Cortex of kidney (tissue), 1 donor: ENCODE measurements around the gene RAB18.
"Not testable (repeated sequence)": the region's sequence is repeated elsewhere in the genome, so short reads cannot be mapped to it uniquely, and the experiment has no call there.

Experiments used
- DNase-seq: peaks from one replicate; lab custom pipeline; 2025; lab: John Stamatoyannopoulos, UW

Gene RAB18

GRCh38 chr10:27504808-27505460 lies 830 bp downstream of the RAB18 start:
- DNase-seq = no peak

GRCh38 chr10:27505537-27505936 lies 1.4 kb downstream of the RAB18 start:
- DNase-seq = not testable (repeated sequence)

- DNase-seq = no peak
Measured at GRCh38 chr10:27506280-27506679, 2.2 kb downstream of the RAB18 start.

- no peak for DNase-seq
Measured at GRCh38 chr10:27512548-27512947, 8.4 kb downstream of the RAB18 start.

GRCh38 chr10:27513451-27514191 lies 9.5 kb downstream of the RAB18 start:
- no peak for DNase-seq

- DNase-seq = no peak
Measured at GRCh38 chr10:27514243-27514642, 10.1 kb downstream of the RAB18 start.

GRCh38 chr10:27518261-27518660 lies 14.2 kb downstream of the RAB18 start:
- DNase-seq = no peak

- no peak for DNase-seq
Measured at GRCh38 chr10:27525819-27526218, 21.7 kb downstream of the RAB18 start.

- DNase-seq = no peak
Measured at GRCh38 chr10:27526242-27526641, 22.1 kb downstream of the RAB18 start.

- DNase-seq = no peak
Measured at GRCh38 chr10:27527666-27528295, 23.7 kb downstream of the RAB18 start.

- no peak for DNase-seq
Measured at GRCh38 chr10:27529010-27529783, 25.1 kb downstream of the RAB18 start.

GRCh38 chr10:27530477-27530876 lies 26.4 kb downstream of the RAB18 start:
- DNase-seq = no peak

- DNase-seq = no peak
Measured at GRCh38 chr10:27531336-27531847, 27.3 kb downstream of the RAB18 start.

GRCh38 chr10:27534161-27534700 lies 30.1 kb downstream of the RAB18 start:
- no peak for DNase-seq

- no peak for DNase-seq
Measured at GRCh38 chr10:27535317-27535716, 31.2 kb downstream of the RAB18 start.

- no peak for DNase-seq
Measured at GRCh38 chr10:27536437-27536836, 32.3 kb downstream of the RAB18 start.

GRCh38 chr10:27537166-27537565 lies 33.1 kb downstream of the RAB18 start:
- no peak for DNase-seq

- no peak for DNase-seq
Measured at GRCh38 chr10:27537787-27538186, 33.7 kb downstream of the RAB18 start.

- no peak for DNase-seq
Measured at GRCh38 chr10:27540672-27541071, 36.6 kb downstream of the RAB18 start.

- no peak for DNase-seq
Measured at GRCh38 chr10:27541796-27542729, 38.0 kb downstream of the RAB18 start.

GRCh38 chr10:27542812-27543211 lies 38.7 kb downstream of the RAB18 start:
- DNase-seq = no peak
